ENCODE measurements around the gene CD200. TPM values are rescaled to one million over a fixed set of nuclear protein-coding genes. Genes with fewer than 3 reads are reported as not detected.
"Not testable (repeated sequence)": the region's sequence is repeated elsewhere in the genome, so short reads cannot be mapped to it uniquely, and the experiment has no call there.

CD200 gene
- total RNA-seq, 1 donor from 2014 or later = 4.4 TPM

GRCh38 chr3:112401617-112402016 lies 68.7 kb downstream of the CD200 start:
- DNase-seq (no peak), ATAC-seq (no peak)
- intact Hi-C loops (cut with DNase I) = no loop called here
- no peaks in the 10 kb centered on the region for H3K4me1 ChIP-seq
- H3K4me3 ChIP-seq = no peak overlapping the region
- no peaks in the 10 kb centered on the region for H3K36me3 ChIP-seq
- TF ChIP-seq CTCF (IDR thresholded peaks at IDR 0.05) = no peak
- no peak overlapping the region for H3K27ac ChIP-seq
- no peaks in the 10 kb centered on the region for H3K27me3 ChIP-seq (ENCODE audit: low read depth)
- H3K9me3 ChIP-seq = no peaks in the 10 kb centered on the region

DNA sequence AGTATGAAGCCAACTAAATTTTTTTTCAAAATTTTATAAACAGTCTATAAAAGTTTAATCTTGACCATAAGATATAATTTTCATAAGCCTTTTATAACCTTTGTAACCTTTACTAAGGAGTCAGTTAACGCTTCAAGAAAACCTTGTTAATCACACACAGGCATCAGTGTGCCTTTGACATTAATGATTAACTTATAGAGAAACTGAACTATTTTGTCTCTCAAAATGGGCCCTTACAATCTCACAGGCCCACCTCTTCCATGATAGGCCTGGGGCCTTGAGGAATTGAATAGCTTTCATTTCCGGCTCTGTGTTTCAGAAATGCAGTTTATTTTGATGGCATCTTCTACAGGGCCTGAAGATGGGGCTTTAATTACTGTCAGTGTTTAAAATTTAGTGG lies 70.1 kb downstream of the CD200 start:
- Histone ChIP-seq H3K36me3 (no peaks in the 10 kb centered on the region), H3K27me3 (ENCODE audit: low read depth) (no peaks in the 10 kb centered on the region), H3K9me3 (no peaks in the 10 kb centered on the region), H3K27ac (no peak overlapping the region), H3K4me3 (no peak overlapping the region), H3K4me1 (no peaks in the 10 kb centered on the region)
- intact Hi-C loops (cut with DNase I) = no loop called here
- no peak for TF ChIP-seq CTCF (IDR thresholded peaks at IDR 0.05)
- ATAC-seq = no peak
- no peak for DNase-seq

DNA sequence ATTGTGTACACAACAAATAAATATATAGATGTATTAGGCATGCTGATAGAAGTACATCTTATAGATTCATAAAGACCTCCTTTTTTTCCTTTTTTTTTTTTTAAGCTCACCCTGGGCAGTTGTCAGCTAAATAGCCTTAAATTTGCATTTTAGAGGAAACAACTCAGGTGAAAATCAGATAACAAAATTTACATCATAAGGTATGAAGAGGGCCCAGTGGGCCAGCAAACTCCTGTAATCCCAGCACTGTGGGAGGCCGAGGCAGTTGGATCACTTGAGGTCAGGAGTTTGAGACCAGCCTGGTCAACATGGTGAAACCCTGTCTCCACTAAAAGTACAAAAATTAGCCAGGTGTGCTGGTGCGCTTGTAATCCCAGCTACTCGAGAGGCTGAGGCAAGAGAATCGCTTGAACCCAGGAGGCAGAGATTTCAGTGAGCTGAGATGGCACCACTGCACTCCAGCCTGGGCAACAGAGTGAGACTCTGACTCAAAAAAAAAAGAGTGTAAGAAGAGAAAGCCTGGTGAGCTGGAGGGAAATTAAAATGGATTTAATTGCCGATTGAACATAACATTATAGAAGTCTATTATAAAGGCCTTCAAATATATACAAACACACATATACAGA lies 72.1 kb downstream of the CD200 start:
- H3K36me3 ChIP-seq; H3K4me3 ChIP-seq; intact Hi-C loops (cut with DNase I); ATAC-seq; DNase-seq; H3K4me1 ChIP-seq; H3K27me3 ChIP-seq (ENCODE audit: low read depth); H3K27ac ChIP-seq; H3K9me3 ChIP-seq: not testable (repeated sequence)

DNA sequence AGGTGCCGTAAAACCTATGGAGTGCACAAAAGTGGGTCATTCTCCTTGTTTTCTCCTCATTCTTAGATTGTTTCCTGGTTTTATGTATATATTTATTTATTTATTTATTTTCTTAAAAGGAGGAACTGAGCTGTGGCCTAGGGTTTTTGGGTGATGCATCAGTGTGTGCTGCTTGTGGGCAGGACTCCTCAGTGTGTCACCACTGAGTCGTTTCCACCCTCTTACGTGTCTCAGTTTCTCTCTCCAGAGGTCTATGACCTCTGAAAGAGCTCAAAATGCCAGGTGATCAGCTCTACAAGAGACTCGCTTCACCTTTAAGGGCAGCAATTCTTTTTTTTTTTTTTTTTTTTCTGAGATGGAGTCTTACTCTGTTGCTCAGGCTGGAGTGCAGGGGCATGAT lies 72.9 kb downstream of the CD200 start:
- Histone ChIP-seq H3K9me3 (no peaks in the 10 kb centered on the region), H3K4me3 (no peak overlapping the region), H3K27me3 (ENCODE audit: low read depth) (no peaks in the 10 kb centered on the region), H3K27ac (no peak overlapping the region), H3K4me1 (no peaks in the 10 kb centered on the region), H3K36me3 (no peaks in the 10 kb centered on the region)
- no peak for TF ChIP-seq CTCF (IDR thresholded peaks at IDR 0.05)
- intact Hi-C loops (cut with DNase I) = no loop called here
- ATAC-seq (no peak), DNase-seq (no peak)

GRCh38 chr3:112407214-112407887 lies 74.4 kb downstream of the CD200 start:
- TF ChIP-seq CTCF (IDR thresholded peaks at IDR 0.05) = no peak
- Histone ChIP-seq H3K36me3 (no peaks in the 10 kb centered on the region), H3K4me1 (no peaks in the 10 kb centered on the region), H3K27ac (no peak overlapping the region), H3K27me3 (ENCODE audit: low read depth) (no peaks in the 10 kb centered on the region), H3K4me3 (no peak overlapping the region), H3K9me3 (no peaks in the 10 kb centered on the region)
- intact Hi-C loops (cut with DNase I) = no loop called here
- ATAC-seq (no peak), DNase-seq (no peak)

GRCh38 chr3:112407888-112408702 lies 75.1 kb downstream of the CD200 start:
- ATAC-seq (no peak), DNase-seq (no peak)
- H3K36me3 ChIP-seq = no peaks in the 10 kb centered on the region
- H3K4me1 ChIP-seq = no peaks in the 10 kb centered on the region
- H3K27me3 ChIP-seq (ENCODE audit: low read depth) = no peaks in the 10 kb centered on the region
- no peak overlapping the region for H3K27ac ChIP-seq
- TF ChIP-seq CTCF (IDR thresholded peaks at IDR 0.05) = no peak
- intact Hi-C loops (cut with DNase I) = no loop called here
- no peaks in the 10 kb centered on the region for H3K9me3 ChIP-seq
- H3K4me3 ChIP-seq = no peak overlapping the region
